Measurements from ENCODE around the gene SLC10A7. TPM values are rescaled to one million over a fixed set of nuclear protein-coding genes. Genes with fewer than 3 reads are reported as not detected.

SLC10A7 gene
- total and polyA plus RNA-seq, 8 donors, result 1.8 to 36.0 (median 10.4) TPM

- Histone ChIP-seq H3K4me3 (no peak overlapping the region), H3K27me3 (no peaks in the 10 kb centered on the region), H3K4me1 (peaks cover 0 to 12% (median 3%) of the 10 kb centered on the region in 4 donors), H3K9me3 (no peaks in the 10 kb centered on the region), H3K27ac (no peak overlapping the region), H3K36me3 (peaks cover 0 to 9% (median 5%) of the 10 kb centered on the region in 4 donors)
- intact Hi-C loops (cut with DNase I; ENCODE audit: low total_unique reads), result no loop called here
- WGBS, 5 donors, result 88 to 92% (median 89%) methylated on average over 2 of the region's 2 CpGs
- no peak for TF ChIP-seq POLR2A (IDR thresholded peaks at IDR 0.05)
- TF ChIP-seq POLR2AphosphoS5 (IDR thresholded peaks at IDR 0.05), result no peak
- TF ChIP-seq, protein P1, sequence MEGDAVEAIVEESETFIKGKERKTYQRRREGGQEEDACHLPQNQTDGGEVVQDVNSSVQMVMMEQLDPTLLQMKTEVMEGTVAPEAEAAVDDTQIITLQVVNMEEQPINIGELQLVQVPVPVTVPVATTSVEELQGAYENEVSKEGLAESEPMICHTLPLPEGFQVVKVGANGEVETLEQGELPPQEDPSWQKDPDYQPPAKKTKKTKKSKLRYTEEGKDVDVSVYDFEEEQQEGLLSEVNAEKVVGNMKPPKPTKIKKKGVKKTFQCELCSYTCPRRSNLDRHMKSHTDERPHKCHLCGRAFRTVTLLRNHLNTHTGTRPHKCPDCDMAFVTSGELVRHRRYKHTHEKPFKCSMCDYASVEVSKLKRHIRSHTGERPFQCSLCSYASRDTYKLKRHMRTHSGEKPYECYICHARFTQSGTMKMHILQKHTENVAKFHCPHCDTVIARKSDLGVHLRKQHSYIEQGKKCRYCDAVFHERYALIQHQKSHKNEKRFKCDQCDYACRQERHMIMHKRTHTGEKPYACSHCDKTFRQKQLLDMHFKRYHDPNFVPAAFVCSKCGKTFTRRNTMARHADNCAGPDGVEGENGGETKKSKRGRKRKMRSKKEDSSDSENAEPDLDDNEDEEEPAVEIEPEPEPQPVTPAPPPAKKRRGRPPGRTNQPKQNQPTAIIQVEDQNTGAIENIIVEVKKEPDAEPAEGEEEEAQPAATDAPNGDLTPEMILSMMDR (IDR thresholded peaks at IDR 0.05), result no peak
- no peak for TF ChIP-seq EP300 (IDR thresholded peaks at IDR 0.05)
- no peak for DNase-seq
Measured at GRCh38 chr4:146443525-146443924, 78.2 kb downstream of the SLC10A7 start.

- 67 to 88% (median 80%) methylated on average over 1 of the region's 1 CpG for WGBS, 5 donors
- no peak overlapping the region for H3K27ac ChIP-seq
Measured at GRCh38 chr4:146442801-146443200, 78.9 kb downstream of the SLC10A7 start.

GRCh38 chr4:146439999-146440398, 81.7 kb downstream of the SLC10A7 start:
- no peaks in the 10 kb centered on the region for H3K27me3 ChIP-seq
- 90 to 94% (median 93%) methylated on average over 4 of the region's 4 CpGs for WGBS, 5 donors
- H3K27ac ChIP-seq, result no peak overlapping the region
- no peak for TF ChIP-seq POLR2AphosphoS5 (IDR thresholded peaks at IDR 0.05)
- TF ChIP-seq EP300 (IDR thresholded peaks at IDR 0.05), result no peak
- TF ChIP-seq, protein P1 (IDR thresholded peaks at IDR 0.05), result no peak
- no peak for TF ChIP-seq POLR2A (IDR thresholded peaks at IDR 0.05)
- H3K9me3 ChIP-seq, result no peaks in the 10 kb centered on the region
- no peak for DNase-seq
- no peak overlapping the region for H3K4me3 ChIP-seq
- peaks cover 0 to 21% (median 3%) of the 10 kb centered on the region in 4 donors for H3K4me1 ChIP-seq
- intact Hi-C loops (cut with DNase I; ENCODE audit: low total_unique reads), result no loop called here
- H3K36me3 ChIP-seq, result peaks cover 0 to under 1% (median 0%) of the 10 kb centered on the region in 4 donors

More at GRCh38 chr4:146442801-146443200, 78.9 kb downstream of the SLC10A7 start:
- Histone ChIP-seq H3K27me3 (no peaks in the 10 kb centered on the region), H3K4me1 (peaks cover 0 to 20% (median 3%) of the 10 kb centered on the region in 4 donors), H3K9me3 (no peaks in the 10 kb centered on the region), H3K36me3 (peaks cover 0 to 9% (median 5%) of the 10 kb centered on the region in 4 donors), H3K4me3 (no peak overlapping the region)
- intact Hi-C loops (cut with DNase I; ENCODE audit: low total_unique reads), result no loop called here
- DNase-seq, result no peak
- TF ChIP-seq POLR2A (IDR thresholded peaks at IDR 0.05) (no peak), POLR2AphosphoS5 (IDR thresholded peaks at IDR 0.05) (no peak), EP300 (IDR thresholded peaks at IDR 0.05) (no peak)
- TF ChIP-seq, protein P1 (IDR thresholded peaks at IDR 0.05), result no peak

DNA sequence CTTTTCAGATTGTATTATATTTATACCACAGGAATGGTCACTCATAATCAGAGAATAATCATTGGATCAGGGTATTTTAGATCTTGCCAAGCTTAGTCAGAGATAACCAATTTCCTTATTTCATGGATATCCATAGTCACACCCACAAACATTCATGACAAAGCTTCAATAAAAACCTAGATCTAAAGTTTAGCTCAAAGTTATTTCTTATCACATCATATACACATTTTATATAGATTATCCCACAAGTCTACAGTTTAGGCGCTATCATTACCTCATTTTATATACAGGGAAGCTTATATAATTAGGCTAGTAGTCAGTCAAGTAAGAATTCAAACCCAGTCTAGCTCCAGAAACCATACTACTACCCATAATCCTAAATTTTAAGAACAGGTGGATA, 82.3 kb downstream of the SLC10A7 start:
- H3K4me3 ChIP-seq, result no peak overlapping the region
- TF ChIP-seq EP300 (IDR thresholded peaks at IDR 0.05) (no peak), POLR2AphosphoS5 (IDR thresholded peaks at IDR 0.05) (no peak), POLR2A (IDR thresholded peaks at IDR 0.05) (no peak)
- TF ChIP-seq, protein P1 (IDR thresholded peaks at IDR 0.05), result no peak
- H3K4me1 ChIP-seq, result peaks cover 0 to 21% (median 3%) of the 10 kb centered on the region in 4 donors
- no peaks in the 10 kb centered on the region for H3K27me3 ChIP-seq
- no peak overlapping the region for H3K27ac ChIP-seq
- no peak for DNase-seq
- no peaks in the 10 kb centered on the region for H3K9me3 ChIP-seq
- intact Hi-C loops (cut with DNase I; ENCODE audit: low total_unique reads), result no loop called here
- WGBS, 5 donors, result 78 to 91% (median 83%) methylated on average over 1 of the region's 1 CpG
- H3K36me3 ChIP-seq, result no peaks in the 10 kb centered on the region
